ENCODE measurements around the gene BUD13.
"Not testable (repeated sequence)": the region's sequence is repeated elsewhere in the genome, so short reads cannot be mapped to it uniquely, and the experiment has no call there.

The BUD13 gene

GRCh38 chr11:116792144-116792868, 19.5 kb upstream of the BUD13 start:
- DNase-seq, result no peak

- DNase-seq, result no peak
Measured at GRCh38 chr11:116791813-116792143, 19.0 kb upstream of the BUD13 start, which contains the start of gene APOA5. Gene APOA5 (minus strand): TSS chr11:116791879. CDS start chr11:116791860, 19 bp downstream.

GRCh38 chr11:116791002-116791812, 18.4 kb upstream of the BUD13 start:
- DNase-seq, result peak; percentile 75

- no peak for DNase-seq
Measured at GRCh38 chr11:116790167-116791001, 17.6 kb upstream of the BUD13 start.

GRCh38 chr11:116788975-116789374, 16.2 kb upstream of the BUD13 start:
- no peak for DNase-seq

GRCh38 chr11:116788534-116788933, 15.7 kb upstream of the BUD13 start:
- DNase-seq, result no peak

- DNase-seq, result peak; percentile 82
Measured at GRCh38 chr11:116787786-116788486, 15.1 kb upstream of the BUD13 start, which contains the start of gene ZPR1. Gene ZPR1 (minus strand): TSS chr11:116788023. CDS start chr11:116787990, 33 bp downstream.

GRCh38 chr11:116787436-116787785, 14.6 kb upstream of the BUD13 start:
- DNase-seq, result no peak

GRCh38 chr11:116786966-116787365, 14.2 kb upstream of the BUD13 start:
- DNase-seq, result no peak

GRCh38 chr11:116786326-116786725, 13.5 kb upstream of the BUD13 start:
- DNase-seq, result no peak

GRCh38 chr11:116782728-116783127, 9.9 kb upstream of the BUD13 start:
- no peak for DNase-seq

- no peak for DNase-seq
Measured at GRCh38 chr11:116778556-116778955, 5.8 kb upstream of the BUD13 start.

- DNase-seq, result no peak
Measured at GRCh38 chr11:116777056-116777455, 4.3 kb upstream of the BUD13 start.

GRCh38 chr11:116776522-116776984, 3.8 kb upstream of the BUD13 start:
- no peak for DNase-seq

- no peak for DNase-seq
Measured at GRCh38 chr11:116775975-116776374, 3.2 kb upstream of the BUD13 start.

GRCh38 chr11:116774661-116775060, 1.9 kb upstream of the BUD13 start:
- DNase-seq, result no peak

- no peak for DNase-seq
Measured at GRCh38 chr11:116773203-116774097, 663 bp upstream of the BUD13 start.

GRCh38 chr11:116771935-116772334, 852 bp downstream of the BUD13 start:
- DNase-seq, result no peak

GRCh38 chr11:116762132-116762531, 10.7 kb downstream of the BUD13 start:
- DNase-seq, result no peak

- DNase-seq, result not testable (repeated sequence)
Measured at GRCh38 chr11:116756044-116756443, 16.7 kb downstream of the BUD13 start.

- DNase-seq, result no peak
Measured at GRCh38 chr11:116750070-116750718, 22.6 kb downstream of the BUD13 start.

All from activated naive CD4-positive, alpha-beta T cell treated with anti-CD3 and anti-CD28 coated beads, Interleukin-2, amount 50 U/mL, for 16 hours (primary cell).